K562 (cell line): ENCODE measurements around the gene RNH1. TPM values are rescaled to one million over a fixed set of nuclear protein-coding genes. Genes with fewer than 3 reads are reported as not detected.
A peak's percentile ranks its signal among the peaks of the same experiment; 100 is the strongest.

ENCODE experiments used
- ATAC-seq: fragments of 200-7000 bp; cut with Tn5 transposase; 3 replicates; pipeline ENCODE4 v1.9.1; 2020; ENCODE audit warnings: moderate library complexity
- BruUV-seq: library from RNA; stranded (reverse); fragments of 400-500 nt; replicated peaks from 2 replicates; lab custom pipeline; 2021; lab: Mats Ljungman, UMichigan
- CTCF ChIA-PET: fragments of 300-600 bp; formaldehyde crosslinking; extraction: SDS; loops from one replicate; lab custom pipeline; 2021; ENCODE audit warnings: low intra/inter-chr PET ratio; lab: Yijun Ruan, JAX
- POLR2A ChIA-PET: fragments of 300-600, 350-650 bp; sonication (Branson Sonifier 250); formaldehyde crosslinking; extraction: SDS; loops from one replicate; lab custom pipeline; 2021; ENCODE audit warnings: antibody characterized with exemption, inconsistent platforms; lab: Yijun Ruan, JAX
- DNase-seq, 4 experiments: peaks; one replicate each; pipeline versions ENCODE4 v3.0.0 to v3.0.0-alpha.2; 2011 to 2018; ENCODE audit warnings: low spot score in 3 of 4, mixed read lengths in 3 of 4; ENCODE audit errors: extremely low read depth in 1 of 4
- FAIRE-seq: peaks from 2 replicates; lab custom pipeline; 2011; peaks lifted over from hg19 to GRCh38; lab: Jason Lieb, UNC
- H2AFZ ChIP-seq: 2 replicates; pipeline ENCODE4 v1.6.0; 2011; ENCODE audit warnings: low read depth, low read length, control low read depth, inconsistent platforms
- H3K27ac ChIP-seq: fragments of 200-600 bp; 3 replicates; pipeline ENCODE4 v1.8.0; 2011; ENCODE audit warnings: low read depth, mild to moderate bottlenecking, control low read depth, inconsistent platforms, low read length, moderate library complexity, mixed read lengths; ENCODE audit errors: extremely low read depth
- H3K27me3 ChIP-seq, 2 experiments: fragments of 300-600 bp in 1 of 2; 2 replicates in 1 of 2; 3 replicates in 1 of 2; pipeline versions ENCODE4 v1.6.0 to v1.8.0; 2011; ENCODE audit warnings: inconsistent platforms in 2 of 2, low read length in 2 of 2, mild to moderate bottlenecking in 1 of 2, mixed read lengths in 1 of 2, moderate library complexity in 1 of 2; ENCODE audit not compliant: control insufficient read depth in 2 of 2, insufficient read depth in 2 of 2
- H3K36me3 ChIP-seq: fragments of 300-600 bp; 3 replicates; pipeline ENCODE4 v1.8.0; 2011; ENCODE audit warnings: mild to moderate bottlenecking, low read length, inconsistent platforms; ENCODE audit not compliant: control insufficient read depth, insufficient read depth
- H3K4me1 ChIP-seq, 2 experiments: fragments of 200-600 bp in 1 of 2; replicated peaks in 1 of 2; 2 replicates in 1 of 2; 3 replicates in 1 of 2; pipeline versions ENCODE4 v1.5.1 to v1.8.0; 2011; ENCODE audit warnings: inconsistent platforms in 2 of 2, low read length in 2 of 2, mild to moderate bottlenecking in 1 of 2, mixed read lengths in 1 of 2, moderate library complexity in 1 of 2; ENCODE audit not compliant: control insufficient read depth in 2 of 2, insufficient read depth in 2 of 2
- H3K4me2 ChIP-seq: 2 replicates; pipeline ENCODE4 v1.6.1; 2011; ENCODE audit warnings: low read length, control low read depth, inconsistent platforms, mixed read lengths; ENCODE audit not compliant: insufficient read depth
- H3K4me3 ChIP-seq: fragments of 200-600 bp; sonication (generic), shearing (Covaris generic); 2 replicates; pipeline ENCODE4 v1.5.1; 2016; ENCODE audit warnings: control low read depth, inconsistent platforms
- H3K79me2 ChIP-seq: fragments of 200-600 bp; 3 replicates; pipeline ENCODE4 v1.8.0; 2011; ENCODE audit warnings: low read length, inconsistent platforms; ENCODE audit not compliant: control insufficient read depth, insufficient read depth
- H3K9ac ChIP-seq, 2 experiments: 2 replicates each; pipeline versions ENCODE4 v1.6.0 to v1.6.1; 2011; ENCODE audit warnings: low read depth in 2 of 2, low read length in 2 of 2, control low read depth in 1 of 2, inconsistent platforms in 1 of 2, mild to moderate bottlenecking in 1 of 2, mixed read lengths in 1 of 2; ENCODE audit not compliant: insufficient read depth in 1 of 2
- H3K9me1 ChIP-seq: one replicate; pipeline ENCODE4 v1.6.0; 2011; ENCODE audit warnings: inconsistent platforms, mild to moderate bottlenecking, low read length, moderate library complexity; ENCODE audit not compliant: control insufficient read depth, insufficient read depth
- H3K9me3 ChIP-seq: replicated peaks from 2 replicates; pipeline ENCODE4 v1.5.1; 2011; ENCODE audit warnings: low read depth, low read length, inconsistent platforms; ENCODE audit not compliant: control insufficient read depth, insufficient read depth
- H4K20me1 ChIP-seq: replicated peaks from 2 replicates; pipeline ENCODE4 v1.6.1; 2011; ENCODE audit warnings: low read length, inconsistent platforms, mixed read lengths; ENCODE audit not compliant: control insufficient read depth, insufficient read depth
- CEBPB ChIP-seq: fragments of 450-650 bp; IDR thresholded peaks from 2 replicates; pipeline ENCODE4 v1.6.1; 2016; ENCODE audit warnings: missing genetic modification characterization, missing compliant biosample characterization
- CEBPG ChIP-seq, 3 experiments: fragments of 200-800 bp in 1 of 3; sonication (Bioruptor generic) in 1 of 3; sonication (generic) in 1 of 3; formaldehyde crosslinking in 1 of 3; IDR thresholded peaks in 2 of 3; conservative IDR thresholded peaks in 1 of 3; 2 replicates each; pipeline versions ENCODE4 v1.6.1 to v1.8.0; 2016 to 2022; ENCODE audit warnings: missing compliant biosample characterization in 2 of 3, missing genetic modification characterization in 2 of 3, mild to moderate bottlenecking in 1 of 3, missing genetic modification reagents in 1 of 3
- FOSL1 ChIP-seq: fragments of 200-800 bp; sonication (Bioruptor generic); conservative IDR thresholded peaks from 2 replicates; pipeline ENCODE4 v1.6.1; 2016; ENCODE audit warnings: missing genetic modification characterization, missing compliant biosample characterization
- HOXB6 ChIP-seq: fragments of 250-450 bp; sonication (Bioruptor Pico); IDR thresholded peaks from 2 replicates; pipeline ENCODE4 v1.5.1; 2022; ENCODE audit warnings: mild to moderate bottlenecking, borderline replicate concordance
- MBD1 ChIP-seq: fragments of 250-450 bp; sonication (Bioruptor Pico); IDR thresholded peaks from 2 replicates; pipeline ENCODE4 v1.8.0; 2022; ENCODE audit warnings: inconsistent platforms
- MCM2 ChIP-seq: fragments of 450-650 bp; IDR thresholded peaks from 2 replicates; pipeline ENCODE4 v1.6.1; 2017; ENCODE audit warnings: low read depth, mild to moderate bottlenecking
- SIN3B ChIP-seq: fragments of 450-650 bp; IDR thresholded peaks from 2 replicates; pipeline ENCODE4 v1.6.1; 2017; ENCODE audit warnings: low read depth, mild to moderate bottlenecking, moderate library complexity
- WGBS: fragments of 100-300 bp; shearing (Covaris generic); methylation state at CpG from one replicate; pipeline ENCODE4 v1.1.6; 2016; ENCODE audit warnings: low coverage, mixed read lengths; ENCODE audit not compliant: insufficient coverage; ENCODE audit errors: missing lambda C conversion rate; 5-methylcytosine and 5-hydroxymethylcytosine counted together
- in situ Hi-C: fragments of 300-500 bp; cut with MboI; formaldehyde crosslinking; loops from 4 replicates; pipeline ENCODE4 v1.15.0; 2018; ENCODE audit warnings: inconsistent platforms, mixed read lengths
- intact Hi-C: fragments of 100-400 bp; cut with micrococcal nuclease; formaldehyde crosslinking; loops from 2 replicates; pipeline ENCODE4 v1.14.2; 2022
- polyA plus RNA-seq, 8 experiments: library from polyadenylated mRNA; depleted of rRNA in 4 of 8; stranded (reverse) in 5 of 8; unstranded in 3 of 8; fragments of >200 nt; fragmentation: Nextera tagmentation in 2 of 8; fragmentation: Illumina TruSeq in 1 of 8; extraction: Ambion mirVana in 2 of 8; extraction: Trizol in 1 of 8; gene quantifications; 2 replicates each; pipeline versions ENCODE4 v1.2.1 to v1.2.3, GENCODE V29; 2011 to 2014; ENCODE audit warnings: inconsistent platforms in 1 of 8, missing spikeins in 1 of 8
- total RNA-seq, 7 experiments: library from RNA; depleted of rRNA in 6 of 7; stranded (reverse); fragments of >200 nt in 6 of 7; fragmentation: Illumina TruSeq in 2 of 7; extraction: Trizol in 2 of 7; gene quantifications; 2 replicates each; pipeline versions ENCODE4 v1.2.1 to v1.2.3, GENCODE V29; 2011 to 2021; ENCODE audit warnings: low replicate concordance in 1 of 7

Gene RNH1
- total and polyA plus RNA-seq, 9 of the 15 experiments (the other 6 are each of a cell fraction or from before 2014, with no cell fraction given) = 2.5 to 160 (median 44.3) TPM

- TF ChIP-seq MCM2 (no peak), FOSL1 (no peak), HOXB6 (CRISPR knock-in tag) (no peak)
- TF ChIP-seq, all 486 proteins: peak for 0
These were observed 8.1 kb upstream of the RNH1 start (continued) for GRCh38 chr11:515131-515530.

- Histone ChIP-seq H2AFZ (no peak overlapping the region), H3K79me2 (no peaks in the 10 kb centered on the region), H3K4me1 (peaks cover 0 to 12% of the 10 kb centered on the region in 2 experiments; a peak in 3 of 5 replicates), H3K9me3 (peaks cover 4% of the 10 kb centered on the region), H3K27me3 (no peaks in the 10 kb centered on the region), H3K36me3 (peaks cover 34% of the 10 kb centered on the region; the same call in 2 of the 3 replicates), H3K9ac (no peak overlapping the region), H3K9me1 (no peaks in the 10 kb centered on the region), H4K20me1 (no peaks in the 10 kb centered on the region), H3K4me2 (no peak overlapping the region), H3K4me3 (no peak overlapping the region), H3K27ac (no peak overlapping the region)
- FAIRE-seq (no peak), ATAC-seq (no peak), DNase-seq (no peak)
- in situ Hi-C loops = loop anchor here (5.0 kb wide), 1 partner anchor 317 kb away; a partner anchor contains a TSS
- intact Hi-C loops = loop anchor here (5.0 kb wide), 1 partner anchor 72 kb away; the partner anchor contains the start of gene ANO9
- no TSS peak for BruUV-seq
- POLR2A ChIA-PET = no interaction called here
- WGBS = 93% methylated on average over 10 of the region's 10 CpGs
- TF ChIP-seq MBD1 (CRISPR knock-in tag) (no peak), CEBPB (tag) (peak; percentile 69), SIN3B (no peak), CEBPG (CRISPR knock-in tag; IDR thresholded peaks at IDR 0.05) (no peak), CEBPG (tag; conservative IDR thresholded peaks at IDR 0.05 in 1 of 2, IDR thresholded peaks at IDR 0.05 in 1 of 2) (0 out of 4 replicates have a peak, but pooled peaks of 1 of the 2 experiments have one; percentile 19)
- CTCF ChIA-PET = no interaction called here
These were observed 7.6 kb upstream of the RNH1 start for GRCh38 chr11:514606-515005.
